IPS-11a (cell line): ENCODE measurements around the gene COPS8.

Experiments
- H3K4me3 ChIP-seq: one replicate; pipeline ENCODE4 v1.5.1; 2013; ENCODE audit warnings: low read depth, low read length, control low read depth

COPS8 gene

DNA sequence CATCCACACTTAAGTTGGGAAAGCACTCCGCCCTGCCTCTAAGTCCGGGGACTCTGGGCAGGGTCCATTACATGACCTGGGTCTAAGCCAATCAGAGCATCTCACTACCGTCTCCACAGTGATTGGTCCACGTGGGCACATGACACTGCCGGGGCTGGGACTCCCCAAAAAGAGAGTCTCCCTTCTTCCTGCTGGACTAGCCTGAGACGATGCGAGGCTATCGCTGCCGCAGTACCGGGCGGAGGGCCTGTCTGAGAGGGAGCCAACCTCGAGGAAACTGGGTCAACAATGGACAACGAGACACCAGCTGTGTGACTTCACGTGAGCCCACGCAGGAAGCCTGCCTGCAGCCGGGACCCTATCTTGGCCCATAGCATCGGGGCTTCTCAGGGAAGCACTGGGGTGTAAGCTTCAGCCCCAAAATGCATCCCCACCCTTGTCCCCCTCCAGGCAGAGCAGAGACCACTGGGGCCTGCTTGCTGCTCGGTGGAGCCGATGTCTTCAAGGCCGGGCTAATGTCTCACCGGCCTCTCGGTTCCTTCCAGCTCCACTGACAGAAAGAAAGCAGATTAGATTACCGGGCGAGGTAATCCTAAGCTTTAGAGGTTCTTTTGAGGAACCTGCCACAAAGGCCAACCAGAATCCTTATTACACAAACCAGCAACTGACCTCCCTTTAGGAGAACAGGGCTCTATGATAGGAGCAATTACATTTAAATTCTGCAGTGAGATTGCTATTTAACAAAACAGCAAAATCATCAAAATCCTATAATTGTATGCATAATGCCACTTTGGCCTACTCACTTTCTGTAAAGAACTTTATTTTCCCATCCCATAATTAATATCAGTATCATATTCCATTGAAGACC lies 21.3 kb upstream of the COPS8 start:
- H3K4me3 ChIP-seq: no peak overlapping the region

DNA sequence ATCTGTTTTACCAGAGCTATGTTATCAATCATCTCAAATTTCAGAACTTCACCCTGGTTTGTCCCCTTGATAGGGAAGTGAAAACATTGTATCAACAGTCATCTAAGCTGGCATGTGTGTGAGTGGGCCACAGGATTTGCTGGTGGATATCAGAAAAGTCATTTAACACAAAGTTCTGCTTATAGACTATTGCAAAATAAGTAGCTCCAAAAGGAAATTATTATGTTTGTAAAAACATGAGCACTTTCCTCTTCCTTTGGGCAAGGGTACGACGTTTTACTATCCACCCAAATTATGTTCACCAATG lies 20.7 kb upstream of the COPS8 start:
- no peak overlapping the region for H3K4me3 ChIP-seq

DNA sequence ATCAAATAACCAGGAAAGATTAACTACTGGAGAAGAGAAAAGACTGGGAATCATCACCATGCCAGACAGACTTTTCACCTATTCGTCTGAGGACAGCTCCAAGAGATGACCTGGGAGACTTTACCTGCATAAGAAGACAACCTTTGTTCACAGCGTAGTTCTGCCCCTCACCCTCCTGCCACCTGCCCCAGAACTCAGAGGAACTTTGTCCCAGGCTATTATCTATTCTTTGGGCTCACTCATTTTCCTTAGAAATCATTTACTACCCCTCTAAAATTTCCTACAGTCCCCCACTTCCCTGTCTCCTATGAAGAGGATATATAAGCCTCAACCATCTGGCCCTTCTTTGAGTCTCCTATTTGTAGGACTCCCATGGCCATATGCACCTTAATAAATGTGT lies 19.3 kb upstream of the COPS8 start:
- H3K4me3 ChIP-seq: no peak overlapping the region

DNA sequence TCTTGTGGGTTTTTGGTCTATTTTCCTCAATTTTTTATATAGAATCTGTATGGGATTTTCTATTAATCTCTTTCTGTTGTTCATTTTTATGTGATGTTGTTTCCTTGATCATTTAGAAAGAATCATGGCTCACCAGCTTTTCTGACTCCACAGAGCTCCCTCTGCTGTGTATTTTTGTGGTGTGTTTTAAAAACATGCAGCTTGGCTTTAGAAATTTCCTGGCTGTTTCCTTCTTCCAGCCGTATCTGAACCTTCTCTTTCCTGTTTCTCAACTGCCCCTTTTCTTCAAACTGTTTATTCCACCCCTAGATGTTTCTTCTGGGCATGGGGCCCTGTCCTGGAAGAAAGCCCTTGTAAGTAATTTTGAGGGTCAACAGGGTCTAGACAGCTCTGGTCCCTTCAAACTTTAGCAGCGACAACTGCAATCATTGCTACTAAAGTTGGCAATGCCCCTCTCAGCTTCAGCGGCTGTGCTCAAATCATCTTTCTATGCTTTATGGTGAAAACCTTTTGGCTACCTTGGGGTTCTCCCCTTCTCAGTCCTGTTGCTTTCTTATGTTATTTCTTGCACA lies 17.6 kb upstream of the COPS8 start:
- no peak overlapping the region for H3K4me3 ChIP-seq

DNA sequence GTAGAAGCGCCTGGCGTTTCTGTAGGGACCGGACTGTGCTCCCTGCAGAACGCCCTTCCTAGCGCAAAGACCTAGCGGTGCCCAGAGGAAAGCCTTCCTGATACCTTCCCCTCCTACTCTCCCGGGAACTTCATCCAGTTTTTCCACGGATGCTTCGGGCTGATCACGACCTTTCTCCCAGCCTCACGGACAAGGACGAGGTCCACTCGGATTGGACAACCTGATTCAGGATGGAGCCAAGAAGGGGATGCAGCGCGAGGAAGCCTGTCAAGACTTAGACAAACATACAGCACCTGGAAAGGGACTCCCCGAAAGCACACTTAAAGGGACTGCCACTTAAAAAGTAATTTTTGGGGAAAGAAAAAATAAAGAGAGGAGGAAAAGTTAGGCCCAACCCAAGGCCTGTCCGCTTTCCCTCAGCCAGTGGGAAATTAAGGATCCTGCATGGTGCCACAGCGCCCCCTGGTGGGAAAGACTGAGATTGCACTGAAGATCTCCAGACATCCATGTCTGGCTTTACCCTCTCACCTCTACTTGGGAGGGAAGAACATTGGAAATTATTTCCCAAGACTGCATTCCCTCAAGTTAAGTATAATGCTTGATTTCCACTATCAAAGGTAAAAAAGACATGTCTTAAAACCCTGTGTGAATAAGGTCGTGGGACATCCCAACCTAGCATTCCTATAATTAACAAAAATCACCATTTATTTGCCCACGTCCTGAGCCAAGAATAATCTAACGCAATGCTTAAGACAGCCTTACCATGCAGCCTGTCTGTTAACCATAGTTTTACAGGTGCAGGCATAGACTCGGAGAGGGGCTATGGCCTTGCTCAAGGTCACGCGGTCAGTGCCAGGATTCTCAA lies 13.4 kb upstream of the COPS8 start:
- H3K4me3 ChIP-seq: no peak overlapping the region

DNA sequence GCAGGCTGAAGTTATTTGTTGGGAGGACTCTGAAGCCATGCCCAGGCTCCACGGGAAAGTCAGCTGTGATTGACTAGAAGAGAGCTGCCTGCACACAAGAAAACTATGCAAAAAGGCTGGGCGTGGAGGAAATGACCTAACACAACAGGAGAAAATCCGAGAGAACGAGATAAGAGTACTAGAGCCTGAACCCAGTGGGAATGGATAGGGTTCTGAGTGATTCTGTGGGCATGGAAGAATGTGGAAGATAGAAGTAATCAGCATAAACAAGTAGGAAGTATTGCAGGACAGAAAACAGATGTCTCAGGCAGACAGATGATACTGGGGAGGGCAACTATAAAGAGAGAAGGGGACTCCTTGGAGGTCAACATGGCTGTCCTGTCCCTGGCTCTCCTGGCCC lies 12.1 kb upstream of the COPS8 start:
- H3K4me3 ChIP-seq: no peak overlapping the region

DNA sequence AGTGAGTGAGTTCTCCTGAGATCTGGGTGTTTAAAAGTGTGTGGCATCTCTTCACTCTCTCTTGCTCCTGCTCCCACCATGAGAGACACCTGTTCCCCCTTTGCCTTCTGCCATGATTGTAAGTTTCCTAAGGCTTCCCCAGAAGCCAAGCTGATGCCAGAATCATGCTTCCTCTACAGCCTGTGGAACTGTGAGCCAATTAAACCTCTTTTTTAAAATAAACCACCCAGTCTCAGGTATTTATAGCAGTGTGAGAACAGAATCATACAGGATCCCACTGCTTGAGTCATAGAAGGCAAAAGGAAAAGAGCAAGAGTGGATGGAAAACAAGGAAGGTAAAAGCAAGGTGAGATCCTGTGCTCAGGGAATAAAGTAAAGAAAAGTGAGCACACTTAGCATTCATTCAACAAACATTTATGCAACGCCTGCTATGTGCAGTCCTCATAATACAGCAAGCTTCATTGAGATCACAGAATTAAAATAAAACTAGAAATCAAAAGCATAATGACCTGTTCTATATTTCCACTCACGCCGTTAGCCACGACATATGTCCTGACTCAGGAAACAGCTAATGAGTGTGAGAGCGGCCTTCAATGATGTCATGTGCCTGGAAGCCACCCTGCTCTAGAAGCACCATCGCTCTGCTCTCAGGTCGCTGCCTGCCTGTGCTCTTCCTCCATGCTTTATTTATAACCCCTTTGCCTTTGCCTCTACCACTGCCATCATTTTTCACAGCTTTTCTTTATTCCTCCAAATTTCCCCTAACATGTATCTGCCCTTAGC lies 11.3 kb upstream of the COPS8 start:
- no peak overlapping the region for H3K4me3 ChIP-seq

DNA sequence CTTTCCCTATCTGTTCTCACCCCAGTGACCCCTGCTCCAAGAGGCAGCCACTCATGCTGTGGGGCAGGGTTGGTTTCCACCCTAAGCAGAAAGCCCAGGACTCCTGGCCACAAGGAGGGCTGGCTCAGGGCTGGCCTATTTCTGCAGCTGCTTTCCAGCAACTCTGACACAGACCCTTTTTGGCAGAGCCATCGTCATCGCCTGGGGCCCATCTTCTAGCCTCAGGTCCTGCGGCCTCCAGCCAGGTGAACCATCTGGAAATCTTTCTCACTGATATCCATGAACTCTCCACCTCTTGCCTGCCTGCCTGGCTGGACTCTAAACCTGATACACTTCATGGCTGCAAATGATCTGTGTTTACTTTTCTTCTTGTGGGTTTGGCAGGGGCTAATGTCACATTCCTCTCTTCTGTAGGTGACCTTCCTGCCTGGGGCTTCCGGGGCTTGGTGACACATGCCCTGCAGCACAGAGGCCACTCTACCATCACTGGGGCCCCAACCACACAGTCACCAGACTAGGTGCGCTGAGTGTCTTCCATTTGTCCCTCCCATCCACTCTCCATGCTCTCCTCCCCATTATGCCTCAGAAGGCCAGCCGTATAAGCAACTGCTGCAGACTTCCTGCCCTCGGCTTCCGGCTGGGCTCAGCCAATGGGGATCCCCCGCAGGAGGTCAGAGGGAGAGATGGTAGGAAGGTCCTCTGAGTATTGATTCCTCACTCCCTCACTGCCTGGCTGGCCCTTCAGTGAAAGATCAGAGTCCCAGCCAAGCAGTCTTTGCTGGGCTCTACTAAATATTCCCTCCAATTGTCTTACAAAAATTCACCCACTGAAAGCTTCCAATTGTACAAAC lies 9.7 kb upstream of the COPS8 start:
- H3K4me3 ChIP-seq: no peak overlapping the region

DNA sequence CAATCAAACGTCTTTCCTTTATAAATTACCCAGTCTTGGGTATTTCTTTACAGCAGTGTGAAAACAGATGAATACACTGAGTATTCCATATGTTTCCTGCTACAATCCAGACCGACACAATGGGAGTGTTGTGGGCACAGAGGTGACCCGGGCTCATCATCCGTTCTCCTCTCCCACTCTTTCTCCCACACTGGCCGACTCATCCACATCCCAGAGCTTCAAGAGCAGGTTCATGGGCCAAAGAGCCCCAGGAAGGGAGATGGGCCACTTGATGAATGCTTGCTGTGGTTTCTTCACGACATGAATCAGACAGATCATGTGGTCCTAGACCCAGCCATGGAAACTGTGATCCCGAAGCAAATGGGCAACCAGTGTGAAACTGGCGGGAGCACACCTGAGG lies 4.1 kb upstream of the COPS8 start:
- no peak overlapping the region for H3K4me3 ChIP-seq

DNA sequence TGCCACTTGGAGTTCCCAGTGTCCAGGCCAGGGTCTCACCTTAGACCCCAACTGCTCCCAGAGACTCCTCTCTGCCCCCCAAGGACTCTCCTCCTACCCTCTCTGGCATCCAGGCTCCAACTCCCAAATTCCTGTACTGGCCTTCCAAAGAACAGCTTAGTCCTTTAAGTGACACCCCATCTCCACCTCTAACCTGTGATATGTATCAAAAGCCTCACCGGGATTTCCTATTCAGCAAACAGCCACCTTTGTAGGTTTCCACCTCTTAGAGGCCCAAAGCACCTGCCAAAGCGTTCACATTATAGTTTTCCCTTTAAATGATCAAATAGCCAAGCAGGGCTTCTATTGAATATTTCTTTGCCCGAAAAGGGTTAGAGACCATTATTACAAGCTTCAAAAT lies 2.7 kb upstream of the COPS8 start:
- no peak overlapping the region for H3K4me3 ChIP-seq

DNA sequence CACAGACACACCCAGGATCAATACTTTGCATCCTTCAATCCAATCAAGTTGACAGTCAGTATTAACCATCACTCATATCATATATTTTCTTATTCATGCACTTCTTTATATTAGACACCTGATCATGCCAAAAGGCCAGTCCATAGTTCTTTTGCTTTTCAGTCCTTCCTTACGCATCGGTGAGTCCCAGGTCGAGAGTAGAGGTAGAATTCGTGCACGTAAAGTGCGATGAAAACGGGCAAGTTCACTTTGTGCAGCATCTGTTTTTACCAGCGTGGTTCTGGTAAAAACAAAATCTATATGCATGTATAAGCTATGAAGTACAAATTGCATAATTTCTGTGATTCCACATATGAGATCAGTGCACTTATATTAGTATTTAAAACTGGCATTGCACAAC lies 1.2 kb upstream of the COPS8 start:
- H3K4me3 ChIP-seq: no peak overlapping the region

DNA sequence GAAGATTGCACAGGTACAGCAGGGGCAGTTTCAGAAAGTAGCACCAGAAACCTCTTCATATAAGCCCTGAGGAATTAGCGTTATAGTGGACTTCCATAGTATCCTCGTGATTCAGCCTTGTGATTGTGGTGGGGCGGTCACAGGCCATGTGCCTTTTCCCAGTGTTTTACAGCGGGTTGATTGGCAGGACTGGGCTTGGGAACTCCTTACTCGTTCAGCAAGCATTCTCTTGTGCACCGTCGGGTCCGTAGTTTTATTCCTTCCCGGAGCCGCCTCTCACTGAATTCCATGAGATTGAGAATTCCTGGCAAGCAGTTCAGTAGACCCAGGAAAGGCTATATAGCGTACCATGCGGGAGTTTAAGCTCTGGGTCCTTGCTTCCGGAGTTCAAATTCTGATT lies 5.2 kb downstream of the COPS8 start:
- no peak overlapping the region for H3K4me3 ChIP-seq

DNA sequence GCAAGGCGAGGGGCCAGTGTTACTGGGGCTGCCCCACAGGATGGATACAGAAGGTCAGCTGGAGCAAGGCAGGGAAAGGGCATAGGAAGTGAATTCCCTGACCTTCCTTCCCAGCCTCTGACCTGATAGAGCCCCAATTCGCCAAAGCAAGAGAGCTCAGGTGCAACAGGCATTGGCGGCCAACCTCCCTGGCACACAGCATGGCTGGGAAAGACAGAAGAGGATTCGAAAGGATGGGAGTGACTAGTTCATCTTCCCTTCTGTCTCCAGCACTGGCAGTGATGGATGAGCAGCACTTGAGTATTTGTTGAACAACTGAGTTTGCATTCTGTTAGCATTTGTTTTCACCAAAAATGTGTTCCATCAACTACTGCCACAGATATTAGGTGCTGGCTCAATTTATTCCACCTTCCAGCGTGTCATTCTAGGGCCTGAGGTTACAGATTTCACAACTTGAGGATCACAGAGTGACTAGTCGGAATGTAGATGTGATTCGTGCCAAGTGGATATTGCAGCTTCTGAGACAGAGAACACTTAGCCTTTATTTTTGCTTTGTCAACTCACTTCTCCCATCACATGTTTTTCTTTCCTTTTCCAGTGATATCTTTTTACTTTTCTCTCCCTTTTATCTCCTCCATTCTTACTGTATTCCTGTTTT lies 6.2 kb downstream of the COPS8 start:
- H3K4me3 ChIP-seq: no peak overlapping the region

DNA sequence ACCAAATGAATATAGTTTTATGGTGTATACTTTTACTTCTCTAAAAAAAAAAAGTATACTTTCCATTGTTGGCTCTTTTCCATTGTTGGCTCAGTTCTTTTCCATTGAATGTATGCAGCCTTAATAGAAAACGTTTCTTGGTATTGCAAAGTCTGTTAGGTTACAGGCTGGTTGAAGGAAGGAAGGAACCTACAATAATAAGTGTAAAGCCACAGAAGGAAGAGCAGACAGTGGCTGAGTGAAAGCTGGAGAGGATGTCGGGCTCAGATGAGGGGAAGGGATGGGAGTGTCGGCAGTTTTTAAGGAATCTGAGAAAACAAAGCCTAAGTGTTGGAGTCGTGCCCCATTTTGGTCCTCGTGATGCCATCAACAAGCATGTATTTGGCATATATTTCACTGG lies 6.8 kb downstream of the COPS8 start:
- H3K4me3 ChIP-seq: no peak overlapping the region

DNA sequence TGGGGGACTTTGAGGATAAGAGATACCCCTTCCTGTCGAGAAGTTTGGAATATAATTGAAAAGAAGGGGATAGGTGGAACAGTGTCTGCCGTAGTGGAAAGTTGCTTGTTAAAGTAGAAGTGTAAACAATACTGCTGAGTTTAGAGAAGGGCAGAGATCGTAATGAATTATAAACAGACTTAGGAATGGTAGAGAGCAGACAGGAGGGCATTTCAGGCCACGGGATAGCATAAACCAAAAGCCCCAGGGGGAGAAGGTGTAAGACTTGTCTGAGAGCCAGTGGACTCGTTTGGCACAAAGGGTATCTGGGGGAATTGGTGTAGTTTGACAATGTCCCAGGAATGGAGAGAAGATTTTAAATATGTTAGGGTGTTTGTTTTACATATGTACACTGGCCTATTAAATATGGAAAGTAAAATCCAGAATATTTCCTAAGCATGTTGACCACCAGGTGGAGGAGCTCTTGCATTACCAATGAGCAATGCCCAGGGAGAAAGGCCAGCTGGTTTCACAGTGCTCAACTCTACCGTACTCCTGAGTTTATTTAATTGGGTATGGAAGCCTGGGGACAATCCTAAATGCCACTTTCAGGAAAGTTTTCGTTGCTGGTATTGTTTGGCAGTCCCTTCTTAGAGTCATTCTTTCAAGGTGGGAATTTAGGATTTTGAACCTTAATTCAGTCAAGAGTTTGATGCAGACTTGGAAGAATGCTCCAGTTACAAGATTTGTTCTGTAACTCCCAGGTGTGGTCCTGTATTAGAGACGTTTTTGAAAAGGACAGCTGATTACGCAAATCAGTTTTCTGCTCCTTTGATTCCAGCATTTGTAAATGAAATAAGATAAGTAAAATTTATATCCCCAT lies 7.5 kb downstream of the COPS8 start:
- H3K4me3 ChIP-seq: no peak overlapping the region

DNA sequence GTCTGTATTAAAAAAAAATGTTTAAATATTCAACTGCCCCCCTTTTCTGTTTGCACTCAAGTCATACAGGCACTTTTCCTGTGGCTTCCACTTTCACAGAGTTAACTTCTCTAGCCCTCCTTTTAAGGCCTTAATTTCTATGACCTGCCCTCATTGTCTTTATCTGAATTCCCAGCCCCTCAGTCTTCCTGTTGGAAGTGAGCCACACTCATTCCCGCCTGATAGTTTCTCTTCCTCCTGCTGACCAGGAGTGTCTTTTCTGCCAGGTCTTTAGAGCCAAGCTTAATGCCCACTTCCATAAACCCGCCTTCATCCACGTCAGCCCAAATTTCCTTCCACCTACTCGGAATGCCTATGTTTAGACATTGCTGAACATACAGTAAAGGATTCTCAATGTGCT lies 10.5 kb downstream of the COPS8 start:
- no peak overlapping the region for H3K4me3 ChIP-seq

DNA sequence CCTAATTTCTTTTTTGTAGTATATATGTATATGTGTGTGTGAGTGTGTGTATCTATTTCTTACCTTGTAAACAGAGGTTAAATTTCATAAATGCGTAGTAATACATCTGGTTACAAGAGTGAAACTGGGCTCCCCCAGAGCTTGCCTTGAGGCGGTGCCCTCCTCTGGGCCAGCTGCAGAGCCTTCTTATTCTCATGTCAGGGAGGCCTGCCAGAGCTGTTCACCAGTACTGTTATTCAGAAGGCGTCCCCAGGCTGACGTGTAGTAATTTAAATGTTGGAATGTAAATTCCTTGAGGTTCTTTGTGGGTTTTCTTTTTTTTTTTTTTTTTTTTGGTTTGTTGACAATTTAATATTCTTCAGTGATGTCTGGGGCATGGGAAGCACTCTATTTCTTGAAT lies 11.2 kb downstream of the COPS8 start:
- no peak overlapping the region for H3K4me3 ChIP-seq

DNA sequence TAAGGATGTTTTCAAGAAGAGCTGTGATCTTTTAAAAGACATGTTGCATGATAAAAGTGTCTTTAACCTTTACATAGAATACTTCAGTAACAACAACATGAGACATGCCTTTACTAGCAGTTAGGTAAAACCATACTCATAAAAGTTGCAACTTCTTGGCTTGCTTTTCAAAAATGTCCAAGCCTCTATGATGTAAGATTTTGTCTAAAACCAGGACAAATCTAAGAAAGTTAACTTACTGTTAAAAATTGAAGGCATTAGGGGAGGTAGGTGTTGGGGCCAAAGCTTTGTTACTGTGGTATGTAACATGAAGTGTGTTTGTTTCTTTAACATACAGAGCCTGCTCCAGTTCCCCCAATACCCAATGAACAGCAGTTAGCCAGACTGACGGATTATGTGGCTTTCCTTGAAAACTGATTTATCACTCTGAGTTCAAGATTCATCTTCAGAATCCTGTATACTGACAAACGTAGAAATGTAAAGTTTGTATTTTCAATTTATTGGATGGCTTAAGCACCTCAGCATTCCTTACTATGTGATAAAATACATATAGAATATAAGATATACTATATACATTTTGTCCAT lies 11.7 kb downstream of the COPS8 start:
- no peak overlapping the region for H3K4me3 ChIP-seq
